ENCODE results near the gene AIG1. TPM values are rescaled to one million over a fixed set of nuclear protein-coding genes. Genes with fewer than 3 reads are reported as not detected.

The AIG1 gene
- total RNA-seq, 1 experiment from 2014 or later: 51.1 TPM

DNA sequence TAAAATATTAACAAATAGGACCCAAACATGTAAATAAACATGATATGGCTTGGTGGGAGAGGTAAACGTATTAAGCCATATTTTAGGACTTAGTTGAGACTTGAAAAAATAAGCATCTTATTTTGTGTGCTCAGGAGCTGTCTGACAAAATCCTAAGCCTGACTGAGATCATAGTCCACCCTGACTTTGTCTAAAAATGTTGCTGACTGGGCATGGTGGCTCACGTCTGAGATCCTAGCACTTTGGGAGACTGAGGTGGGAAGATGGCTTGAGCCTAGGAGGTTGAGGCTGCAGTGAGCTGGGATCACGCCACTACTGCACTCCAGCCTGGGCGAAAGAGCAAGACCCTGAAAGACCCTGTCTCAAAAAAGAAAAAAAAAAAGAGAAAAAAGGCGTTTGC is 52.1 kb downstream of the AIG1 start:
- TF ChIP-seq POLR2A (IDR thresholded peaks at IDR 0.05; ENCODE audit: borderline replicate concordance, extremely low read depth, insufficient read depth, insufficient read length) (no peak), ZFX (IDR thresholded peaks at IDR 0.05) (no peak), TCF7L2 (IDR thresholded peaks at IDR 0.05; ENCODE audit: borderline replicate concordance, extremely low read depth, insufficient read depth, insufficient read length) (no peak), POLR2AphosphoS5 (IDR thresholded peaks at IDR 0.05; ENCODE audit: low read depth, low read length) (no peak), CEBPB (IDR thresholded peaks at IDR 0.05; ENCODE audit: low read depth) (no peak), JUND (IDR thresholded peaks at IDR 0.05) (no peak), ZNF274 (IDR thresholded peaks at IDR 0.05; ENCODE audit: low read depth, low read length) (no peak), EZH2 (IDR thresholded peaks at IDR 0.05) (no peak)
- TF ChIP-seq, protein P1, sequence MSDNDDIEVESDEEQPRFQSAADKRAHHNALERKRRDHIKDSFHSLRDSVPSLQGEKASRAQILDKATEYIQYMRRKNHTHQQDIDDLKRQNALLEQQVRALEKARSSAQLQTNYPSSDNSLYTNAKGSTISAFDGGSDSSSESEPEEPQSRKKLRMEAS (IDR thresholded peaks at IDR 0.05): no peak
- TF ChIP-seq, protein P2, sequence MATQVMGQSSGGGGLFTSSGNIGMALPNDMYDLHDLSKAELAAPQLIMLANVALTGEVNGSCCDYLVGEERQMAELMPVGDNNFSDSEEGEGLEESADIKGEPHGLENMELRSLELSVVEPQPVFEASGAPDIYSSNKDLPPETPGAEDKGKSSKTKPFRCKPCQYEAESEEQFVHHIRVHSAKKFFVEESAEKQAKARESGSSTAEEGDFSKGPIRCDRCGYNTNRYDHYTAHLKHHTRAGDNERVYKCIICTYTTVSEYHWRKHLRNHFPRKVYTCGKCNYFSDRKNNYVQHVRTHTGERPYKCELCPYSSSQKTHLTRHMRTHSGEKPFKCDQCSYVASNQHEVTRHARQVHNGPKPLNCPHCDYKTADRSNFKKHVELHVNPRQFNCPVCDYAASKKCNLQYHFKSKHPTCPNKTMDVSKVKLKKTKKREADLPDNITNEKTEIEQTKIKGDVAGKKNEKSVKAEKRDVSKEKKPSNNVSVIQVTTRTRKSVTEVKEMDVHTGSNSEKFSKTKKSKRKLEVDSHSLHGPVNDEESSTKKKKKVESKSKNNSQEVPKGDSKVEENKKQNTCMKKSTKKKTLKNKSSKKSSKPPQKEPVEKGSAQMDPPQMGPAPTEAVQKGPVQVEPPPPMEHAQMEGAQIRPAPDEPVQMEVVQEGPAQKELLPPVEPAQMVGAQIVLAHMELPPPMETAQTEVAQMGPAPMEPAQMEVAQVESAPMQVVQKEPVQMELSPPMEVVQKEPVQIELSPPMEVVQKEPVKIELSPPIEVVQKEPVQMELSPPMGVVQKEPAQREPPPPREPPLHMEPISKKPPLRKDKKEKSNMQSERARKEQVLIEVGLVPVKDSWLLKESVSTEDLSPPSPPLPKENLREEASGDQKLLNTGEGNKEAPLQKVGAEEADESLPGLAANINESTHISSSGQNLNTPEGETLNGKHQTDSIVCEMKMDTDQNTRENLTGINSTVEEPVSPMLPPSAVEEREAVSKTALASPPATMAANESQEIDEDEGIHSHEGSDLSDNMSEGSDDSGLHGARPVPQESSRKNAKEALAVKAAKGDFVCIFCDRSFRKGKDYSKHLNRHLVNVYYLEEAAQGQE (IDR thresholded peaks at IDR 0.05; ENCODE audit: low read depth): no peak
- TF ChIP-seq, protein P3, sequence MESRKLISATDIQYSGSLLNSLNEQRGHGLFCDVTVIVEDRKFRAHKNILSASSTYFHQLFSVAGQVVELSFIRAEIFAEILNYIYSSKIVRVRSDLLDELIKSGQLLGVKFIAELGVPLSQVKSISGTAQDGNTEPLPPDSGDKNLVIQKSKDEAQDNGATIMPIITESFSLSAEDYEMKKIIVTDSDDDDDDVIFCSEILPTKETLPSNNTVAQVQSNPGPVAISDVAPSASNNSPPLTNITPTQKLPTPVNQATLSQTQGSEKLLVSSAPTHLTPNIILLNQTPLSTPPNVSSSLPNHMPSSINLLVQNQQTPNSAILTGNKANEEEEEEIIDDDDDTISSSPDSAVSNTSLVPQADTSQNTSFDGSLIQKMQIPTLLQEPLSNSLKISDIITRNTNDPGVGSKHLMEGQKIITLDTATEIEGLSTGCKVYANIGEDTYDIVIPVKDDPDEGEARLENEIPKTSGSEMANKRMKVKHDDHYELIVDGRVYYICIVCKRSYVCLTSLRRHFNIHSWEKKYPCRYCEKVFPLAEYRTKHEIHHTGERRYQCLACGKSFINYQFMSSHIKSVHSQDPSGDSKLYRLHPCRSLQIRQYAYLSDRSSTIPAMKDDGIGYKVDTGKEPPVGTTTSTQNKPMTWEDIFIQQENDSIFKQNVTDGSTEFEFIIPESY (IDR thresholded peaks at IDR 0.05; ENCODE audit: extremely low read depth, insufficient replicate concordance, low read length): no peak
- ChIA-PET CTCF (no interaction called here), RAD21 (ENCODE audit: low non-redundant PET in 1 of 2, low total read pairs in 2 of 2, uncharacterized antibody in 2 of 2, unreplicated experiment in 2 of 2) (no interaction called here), POLR2A (no interaction called here)
- Histone ChIP-seq H2AFZ (ENCODE audit: low read depth, low read length, poor library complexity, severe bottlenecking) (no peak overlapping the region), H3K27ac (ENCODE audit: low read depth, low read length) (no peak overlapping the region), H3K79me2 (ENCODE audit: insufficient read depth, low read length) (no peaks in the 10 kb centered on the region), H3K9me3 (ENCODE audit: control insufficient read depth in 1 of 2, insufficient read depth in 1 of 2, low read depth in 1 of 2, low read length in 2 of 2) (no peaks in the 10 kb centered on the region), H3K9ac (ENCODE audit: low read length) (no peak overlapping the region), H3K4me2 (ENCODE audit: low read length) (no peak overlapping the region), H3K9me2 (ENCODE audit: insufficient read depth) (no peaks in the 10 kb centered on the region), H4K20me1 (ENCODE audit: insufficient read depth) (no peaks in the 10 kb centered on the region), H3K4me3 (replicated peaks in 1 of 2; ENCODE audit: low read depth in 1 of 2, low read length in 2 of 2) (no peak overlapping the region), H3K36me3 (ENCODE audit: control insufficient read depth in 1 of 2, insufficient read depth in 2 of 2, low read length in 2 of 2) (no peaks in the 10 kb centered on the region), H3K27me3 (ENCODE audit: insufficient read depth, low read length) (no peaks in the 10 kb centered on the region), H3K4me1 (ENCODE audit: control insufficient read depth in 1 of 2, insufficient read depth in 2 of 2, low read length in 2 of 2) (no peaks in the 10 kb centered on the region)
- intact Hi-C loops (cut with micrococcal nuclease): no loop called here
- no peak for ATAC-seq
- no peak for DNase-seq (ENCODE audit: low read depth, low spot score)
- BruUV-seq (replicated peaks): no TSS peak
